NCI-H2107 treated with DMSO at 0.1 percent for 48 hours (cell line): ENCODE data around the gene KLHL29.

Experiments used
- DNase-seq: peaks from one replicate; lab custom pipeline; 2025; ENCODE audit not compliant: unreplicated experiment; lab: John Stamatoyannopoulos, UW

Gene KLHL29

DNA sequence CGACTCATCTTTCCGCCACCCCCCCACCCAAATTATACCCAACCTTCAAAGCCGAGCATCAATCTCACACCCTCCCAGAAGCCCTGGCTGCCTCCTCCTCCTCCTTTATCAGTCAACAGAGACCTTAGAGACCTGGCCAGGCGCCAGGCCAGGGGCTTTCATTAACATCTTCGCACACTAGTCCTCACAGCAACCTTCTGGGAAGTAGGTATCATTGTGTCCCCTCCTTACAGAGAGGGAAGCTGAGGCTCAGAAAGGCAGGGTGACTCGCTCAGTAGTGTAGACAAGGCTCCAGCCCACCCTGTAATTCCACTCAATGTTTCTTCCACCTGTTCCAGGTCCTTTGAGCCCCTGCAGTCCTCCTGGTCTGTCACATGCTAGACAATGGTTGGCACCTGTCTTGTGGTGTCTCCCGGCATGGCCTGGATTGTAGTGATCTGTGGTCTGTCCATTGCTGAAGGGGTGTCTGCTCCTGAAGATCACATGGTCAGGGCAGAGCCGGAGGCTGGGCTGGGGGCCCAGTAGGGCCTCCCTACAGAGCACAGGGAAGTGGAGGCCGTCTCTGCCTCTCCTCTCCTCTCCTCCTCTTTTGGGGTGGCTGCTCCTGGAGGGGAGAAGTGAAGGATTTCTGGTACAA is 36.0 kb downstream of the KLHL29 start:
- no peak for DNase-seq

DNA sequence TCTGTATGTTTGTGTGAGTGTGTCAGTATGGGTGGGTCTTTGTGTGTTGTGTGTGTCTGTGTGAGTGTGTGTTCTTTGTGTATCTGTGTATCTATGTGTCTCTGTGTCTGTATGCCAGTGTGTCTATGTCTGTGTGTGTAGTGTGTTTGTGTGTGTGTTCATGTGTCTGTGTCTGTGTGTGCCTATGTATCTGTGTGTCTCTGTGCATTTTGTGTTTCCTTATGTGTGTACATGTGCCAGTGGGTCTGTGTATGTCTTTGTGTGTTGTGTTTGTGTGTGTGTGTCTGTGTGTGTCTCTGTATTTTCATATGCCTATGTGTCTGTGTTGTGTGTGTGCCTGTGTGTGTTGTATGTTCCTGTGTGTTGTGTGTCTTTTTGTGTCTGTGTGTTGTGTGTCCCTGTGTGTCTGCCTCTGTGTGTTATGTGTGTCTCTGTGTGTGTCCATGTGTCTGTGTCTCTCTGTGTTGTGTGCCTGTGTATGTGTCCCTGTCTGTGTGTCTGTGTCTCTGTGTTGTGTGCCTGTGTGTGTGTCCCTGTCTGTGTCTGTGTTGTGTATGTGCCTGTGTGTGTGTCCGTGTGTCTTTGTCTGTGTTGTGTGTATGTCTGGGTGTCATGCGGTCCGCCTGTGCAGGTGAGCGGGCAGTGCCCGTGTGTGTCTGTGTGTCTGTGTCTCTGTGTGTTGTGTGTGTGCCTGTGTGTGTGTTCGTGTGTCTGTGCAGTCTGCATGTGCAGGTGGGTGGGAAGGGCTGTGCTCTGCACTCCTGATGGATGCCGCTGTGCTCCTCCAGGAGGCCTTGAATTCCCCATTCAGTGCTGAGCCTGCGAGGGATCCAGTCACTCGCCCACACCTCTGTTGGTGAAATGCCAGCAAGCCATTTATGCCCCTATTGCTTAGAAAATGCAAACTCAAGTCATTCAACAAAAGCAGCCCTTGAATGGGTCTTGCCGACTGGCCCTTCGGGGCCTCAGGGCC is 37.4 kb downstream of the KLHL29 start:
- DNase-seq, result no peak

- DNase-seq, result no peak
Observed at GRCh38 chr2:23423062-23423872, 38.3 kb downstream of the KLHL29 start.

DNA sequence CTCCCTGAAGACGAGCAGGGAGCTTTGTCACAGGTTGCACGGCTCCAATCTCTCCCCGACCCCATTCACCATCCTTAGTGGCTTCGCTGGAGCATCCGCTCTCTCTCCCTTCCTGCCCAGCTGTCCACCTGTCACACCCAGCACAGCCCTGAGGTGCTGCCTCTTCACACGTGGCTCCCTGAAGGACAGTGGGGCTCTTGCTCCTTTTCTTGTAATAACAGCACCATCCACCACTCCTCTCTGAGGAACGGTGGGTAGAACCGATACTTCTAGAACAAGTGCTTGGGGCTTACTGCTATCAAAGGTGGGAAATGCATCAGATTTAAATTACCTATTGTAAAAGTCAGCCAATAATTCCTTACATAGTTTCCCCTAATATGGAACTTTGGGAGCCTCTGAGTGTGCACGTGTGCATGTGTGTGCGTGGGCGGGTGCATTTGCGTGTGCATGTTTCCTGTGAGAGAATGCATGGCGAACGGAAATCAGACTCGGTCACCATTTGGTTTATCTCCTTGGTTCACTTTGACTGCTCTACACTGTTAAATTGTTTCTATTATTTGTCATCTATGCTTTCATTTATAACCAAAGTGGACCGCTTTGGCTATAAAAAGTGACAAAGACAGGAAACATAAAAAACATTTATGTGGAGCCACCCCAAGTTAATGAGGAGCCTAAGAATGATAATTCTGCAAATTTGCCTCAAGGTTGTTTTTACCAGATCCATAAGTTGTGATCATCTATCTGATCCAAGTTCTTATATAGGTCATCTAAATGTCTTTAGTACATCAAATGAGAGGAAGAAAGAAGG is 39.1 kb downstream of the KLHL29 start:
- DNase-seq, result no peak

DNA sequence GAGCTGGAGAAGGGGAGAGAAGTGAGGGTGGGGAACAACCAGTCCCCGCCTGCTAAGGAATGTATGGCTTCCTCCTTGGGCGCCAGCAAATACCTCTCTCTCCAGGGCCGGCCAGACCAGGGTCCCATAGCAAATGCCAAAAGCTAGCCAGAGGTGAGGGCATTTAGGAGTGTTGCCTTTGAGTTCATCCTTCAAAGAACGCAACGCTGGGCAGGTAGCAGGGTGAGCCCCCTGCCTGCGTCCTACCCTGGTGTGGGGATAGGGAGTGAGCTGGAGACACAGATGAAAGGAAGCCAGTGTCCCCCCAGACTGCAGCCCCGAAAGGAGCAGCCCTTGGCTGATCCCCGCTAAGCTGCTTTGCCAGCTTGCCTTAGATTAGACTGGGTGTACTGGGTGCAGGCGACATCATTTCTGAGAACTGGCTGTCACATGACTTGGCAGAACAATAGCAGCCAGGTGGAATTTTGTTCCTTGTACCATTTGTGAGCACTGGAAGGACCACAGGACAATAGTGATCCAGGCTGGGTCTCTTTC is 40.4 kb downstream of the KLHL29 start:
- no peak for DNase-seq

DNA sequence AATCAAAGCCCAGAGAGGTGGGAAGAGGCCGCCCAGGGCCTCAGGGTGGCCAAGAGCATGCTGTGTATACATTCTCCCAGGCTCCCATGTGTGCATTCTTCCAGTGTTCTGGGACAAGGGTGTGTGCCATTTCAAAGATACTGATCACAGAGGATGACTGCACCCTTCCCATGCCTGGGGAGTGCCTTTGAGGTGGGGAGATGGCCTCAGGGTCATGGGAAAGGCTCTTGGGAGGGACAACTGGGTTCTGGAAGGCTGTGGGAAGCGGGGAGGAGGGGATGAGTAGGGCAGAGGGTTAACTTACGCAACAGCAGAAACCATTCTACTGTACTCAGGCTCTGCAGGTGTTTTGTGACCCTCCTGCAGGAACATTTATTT is 40.9 kb downstream of the KLHL29 start:
- DNase-seq, result no peak

DNA sequence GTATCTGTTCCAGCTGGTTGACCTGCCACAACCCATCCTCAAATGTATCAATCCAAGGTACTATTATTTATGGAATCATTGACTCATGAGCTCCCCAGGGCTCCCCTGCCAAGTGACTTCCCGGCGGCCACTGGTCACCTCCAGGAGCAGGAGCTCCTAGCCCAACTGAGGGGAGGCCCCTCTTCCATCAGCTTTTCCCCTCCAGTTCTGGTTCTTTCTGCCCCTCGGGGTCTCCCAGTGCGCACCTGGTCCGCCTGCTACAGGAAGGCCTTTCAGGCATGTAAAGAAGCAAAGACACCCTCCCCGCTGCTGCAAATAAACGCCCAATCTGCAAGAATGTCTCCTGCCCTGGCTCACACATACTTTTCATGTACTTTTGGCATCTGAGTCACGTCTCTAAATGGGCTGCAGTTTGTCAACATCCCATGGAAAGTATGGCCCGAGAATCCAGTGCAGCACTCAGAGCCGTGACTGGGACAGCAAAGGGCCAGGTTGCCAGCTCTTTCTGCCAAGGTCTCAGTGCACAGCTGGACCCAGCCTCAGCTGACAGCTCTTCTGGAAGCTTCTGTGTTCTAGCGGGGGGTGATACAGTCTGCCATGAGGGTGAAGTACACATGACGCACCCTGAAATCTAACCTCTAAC is 41.4 kb downstream of the KLHL29 start:
- no peak for DNase-seq

DNA sequence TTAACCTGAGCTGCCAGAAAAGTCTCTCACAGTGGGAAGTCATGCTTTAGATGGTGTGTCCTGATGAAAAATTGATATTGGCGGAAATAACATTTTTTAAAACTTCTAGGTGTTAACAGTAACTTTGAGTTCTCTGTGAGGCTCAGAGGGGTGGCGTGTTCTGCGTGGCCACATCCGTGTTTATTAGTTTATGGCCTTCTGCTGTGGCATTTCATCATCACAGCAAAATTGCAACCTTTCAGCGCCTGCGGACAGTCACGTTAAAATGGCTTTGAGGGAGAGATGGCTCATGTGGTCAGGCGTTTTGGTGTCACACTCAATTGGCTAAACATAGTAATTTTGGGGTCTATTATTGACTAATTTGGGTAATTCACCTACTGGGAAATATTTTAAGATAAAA is 42.4 kb downstream of the KLHL29 start:
- no peak for DNase-seq

DNA sequence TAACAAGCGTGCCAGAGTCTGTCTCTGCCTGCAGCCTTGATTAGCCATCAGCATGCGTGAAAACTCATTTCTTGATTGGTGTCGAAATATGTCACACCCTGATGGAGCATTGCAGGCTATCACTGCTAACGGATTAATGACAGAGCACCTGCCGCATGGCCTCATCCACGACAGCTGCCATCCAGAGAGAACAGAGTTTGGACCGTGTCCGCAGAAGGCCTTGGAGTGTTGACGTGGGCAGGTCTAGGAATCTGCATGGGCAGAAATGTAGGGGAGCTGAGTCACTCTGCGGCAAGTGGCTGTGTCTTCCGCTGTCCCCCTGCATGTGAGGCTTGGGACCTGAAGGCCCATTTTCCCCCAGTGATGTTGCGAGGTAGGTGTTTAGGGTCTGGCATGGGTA is 43.0 kb downstream of the KLHL29 start:
- no peak for DNase-seq

DNA sequence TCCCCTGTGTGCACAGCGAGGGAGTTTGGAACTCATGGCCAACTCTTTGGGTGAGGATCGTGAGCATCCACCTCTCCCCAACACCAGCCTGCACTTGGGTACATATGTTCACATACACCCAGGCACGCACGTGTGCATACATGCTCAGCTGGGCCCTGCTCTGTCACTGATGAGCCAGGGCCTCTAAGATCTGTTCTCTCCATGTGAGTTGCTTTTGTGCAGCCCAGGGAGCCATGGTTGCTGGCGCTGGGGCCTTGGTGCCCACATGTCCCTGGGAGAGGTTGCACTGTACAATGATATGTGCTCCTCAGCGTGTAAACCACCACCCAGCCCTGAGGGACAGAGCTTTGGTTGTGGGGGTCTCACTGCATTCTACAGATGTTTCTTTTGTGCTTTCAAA is 44.1 kb downstream of the KLHL29 start:
- DNase-seq, result no peak

- no peak for DNase-seq
Observed at GRCh38 chr2:23430263-23430662, 45.3 kb downstream of the KLHL29 start.

DNA sequence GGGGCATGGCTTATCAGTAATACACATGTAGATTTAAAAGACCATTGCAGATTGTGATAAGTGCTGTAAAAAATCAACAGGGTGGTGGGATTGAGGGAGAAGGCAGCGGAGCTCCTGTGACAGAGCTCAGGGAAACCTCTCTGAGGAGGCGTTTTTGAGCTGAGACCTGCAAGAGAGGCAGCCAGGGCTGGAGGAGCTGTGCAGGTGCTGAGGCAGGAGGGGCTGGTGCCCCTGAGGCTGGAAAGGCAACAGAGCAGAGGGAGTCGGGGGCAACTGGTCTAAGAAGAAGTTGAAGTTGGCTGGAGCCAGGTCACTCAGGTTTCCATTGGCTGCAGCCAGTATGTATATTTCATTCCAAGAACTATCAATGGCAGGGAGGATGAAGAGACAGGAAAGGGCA is 47.6 kb downstream of the KLHL29 start:
- DNase-seq, result no peak

GRCh38 chr2:23433282-23433681 is 48.3 kb downstream of the KLHL29 start:
- no peak for DNase-seq

- no peak for DNase-seq
Observed at GRCh38 chr2:23434721-23435121, 49.7 kb downstream of the KLHL29 start.

- no peak for DNase-seq
Observed at GRCh38 chr2:23435250-23436035, 50.5 kb downstream of the KLHL29 start.

DNA sequence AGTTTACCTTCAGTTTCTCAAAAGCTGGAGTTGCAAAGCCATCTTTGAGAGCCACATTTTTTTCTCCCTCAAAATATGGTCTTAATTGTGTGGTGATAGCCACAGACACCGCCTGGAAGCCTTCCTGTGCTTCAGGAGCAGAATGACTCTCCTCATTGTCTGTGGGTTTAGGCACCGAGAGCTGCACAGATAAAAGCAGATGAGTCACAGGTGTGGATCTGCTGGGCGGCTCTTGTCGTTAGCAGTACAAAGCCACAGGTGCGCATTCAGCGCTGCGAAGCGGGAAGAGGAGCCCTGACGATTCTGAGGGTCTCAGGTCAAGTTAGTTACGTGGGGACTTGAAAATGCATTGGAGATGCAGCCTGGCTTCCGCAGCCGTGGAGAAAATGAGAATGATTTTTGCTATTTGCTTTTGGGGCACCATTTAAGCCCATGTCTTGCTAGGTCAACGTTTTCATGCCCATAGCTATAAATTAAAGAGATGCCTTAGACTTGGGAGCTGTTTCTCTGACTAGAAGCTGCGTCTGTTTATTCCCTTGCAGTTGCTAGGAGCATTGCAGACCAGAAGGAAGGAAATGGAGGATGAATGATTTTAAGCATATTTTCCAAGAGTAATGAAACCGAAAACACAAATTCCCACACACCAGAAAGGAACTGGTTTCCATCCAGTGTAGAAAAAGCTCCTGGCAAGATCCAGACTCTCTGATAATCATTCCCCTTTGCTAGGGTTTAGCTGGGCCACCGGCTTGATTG is 51.5 kb downstream of the KLHL29 start:
- DNase-seq, result no peak

DNA sequence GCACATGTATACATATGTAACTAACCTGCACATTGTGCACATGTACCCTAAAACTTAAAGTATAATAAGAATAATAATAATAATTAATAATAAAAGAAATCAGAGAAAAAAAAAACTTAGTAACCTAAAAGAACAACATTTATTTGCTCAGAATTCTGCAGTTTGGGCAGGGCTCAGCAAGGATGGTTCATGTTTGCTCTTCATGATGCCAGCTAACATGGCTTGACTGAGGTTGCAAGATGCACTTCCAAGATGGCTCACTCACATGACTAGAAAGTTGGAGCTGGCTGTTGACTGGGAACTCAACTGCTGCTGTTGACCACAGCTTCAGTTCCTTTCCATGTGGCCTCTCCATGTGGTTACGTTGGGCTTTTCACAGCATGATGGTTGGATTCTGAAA is 56.4 kb downstream of the KLHL29 start:
- no peak for DNase-seq

DNA sequence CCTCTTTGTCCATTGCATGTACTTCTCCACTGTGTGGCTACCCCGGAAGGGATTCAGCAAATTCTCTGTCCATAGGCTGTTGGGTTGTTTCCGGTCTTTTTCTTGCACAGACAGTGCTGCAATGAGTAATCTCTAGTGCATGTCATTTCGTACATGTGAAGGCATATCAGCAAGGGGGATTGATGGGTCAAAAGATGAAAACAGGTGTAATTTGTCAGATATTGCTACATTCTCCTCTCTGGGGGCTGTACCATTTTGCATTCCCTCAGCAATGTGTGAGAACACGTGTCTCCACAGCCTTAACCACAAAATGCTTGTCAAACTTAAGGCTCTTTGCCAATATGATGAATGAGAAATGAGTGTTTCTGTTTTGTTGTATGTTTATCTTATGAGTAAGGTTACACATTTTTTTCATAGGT is 60.5 kb downstream of the KLHL29 start:
- DNase-seq, result no peak

DNA sequence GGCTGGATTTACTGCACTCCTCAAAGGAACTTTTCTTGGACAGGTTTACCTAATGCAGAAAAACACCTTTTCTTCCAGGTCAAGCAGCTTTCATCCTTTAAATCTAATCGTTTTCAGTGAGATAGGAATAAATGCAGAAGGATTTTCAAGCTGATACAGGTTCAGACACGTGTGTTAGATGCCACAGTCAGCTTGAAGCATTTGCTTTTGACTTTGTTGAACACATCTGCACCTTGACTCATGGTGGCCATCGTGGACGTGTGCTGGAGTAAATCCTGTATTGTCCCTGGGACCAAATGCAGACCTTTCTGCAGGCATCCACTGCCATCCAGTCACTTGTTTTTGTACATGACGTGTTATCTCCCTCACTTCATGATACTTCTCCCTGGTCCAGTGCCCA is 61.9 kb downstream of the KLHL29 start:
- DNase-seq, result no peak
